OCI-LY7 (cell line): ENCODE measurements around the gene DENND1A.

ENCODE experiments used
- CTCF ChIP-seq: fragments of 200-600 bp; sonication (generic); conservative IDR thresholded peaks from 2 replicates; pipeline ENCODE4 v1.5.1; 2014; ENCODE audit warnings: mild to moderate bottlenecking, antibody characterized with exemption, low read length, moderate library complexity, mixed read lengths
- EZH2phosphoT487 ChIP-seq: fragments of 200-600 bp; sonication (generic); IDR thresholded peaks from 2 replicates; pipeline ENCODE4 v1.6.1; 2018; ENCODE audit warnings: low read depth, borderline replicate concordance, mild to moderate bottlenecking, mixed run types, antibody characterized with exemption, low read length, moderate library complexity, mixed read lengths

- no peak for TF ChIP-seq CTCF
- no peak for TF ChIP-seq EZH2phosphoT487
These were observed 172.4 kb downstream of the DENND1A start for GRCh38 chr9:123757547-123757946.
